GM19328 (cell line): ENCODE measurements around the gene GNAT1.
"Not testable (repeated sequence)": the region's sequence is repeated elsewhere in the genome, so short reads cannot be mapped to it uniquely, and the experiment has no call there.

ENCODE experiments used
- ATAC-seq: cut with Tn5 transposase; IDR thresholded peaks from one replicate; pipeline ENCODE4 v1.9.1; 2021; ENCODE audit warnings: mild to moderate bottlenecking, moderate library complexity; ENCODE audit not compliant: unreplicated experiment

The GNAT1 gene

GRCh38 chr3:50217681-50218080, 26.3 kb downstream of the GNAT1 start:
- no peak for ATAC-seq

GRCh38 chr3:50218448-50218847, 27.0 kb downstream of the GNAT1 start:
- ATAC-seq = no peak

- no peak for ATAC-seq
Observed at GRCh38 chr3:50219285-50219684, 27.9 kb downstream of the GNAT1 start.

GRCh38 chr3:50220109-50220508, 28.7 kb downstream of the GNAT1 start:
- no peak for ATAC-seq

- no peak for ATAC-seq
Observed at GRCh38 chr3:50221051-50221410, 29.6 kb downstream of the GNAT1 start.

- ATAC-seq = no peak
Observed at GRCh38 chr3:50221411-50222168, 30.2 kb downstream of the GNAT1 start.

- ATAC-seq = no peak
Observed at GRCh38 chr3:50222169-50222528, 30.7 kb downstream of the GNAT1 start.

GRCh38 chr3:50224639-50225038, 33.2 kb downstream of the GNAT1 start:
- no peak for ATAC-seq

GRCh38 chr3:50226888-50227389, 35.5 kb downstream of the GNAT1 start:
- peak; percentile 8 for ATAC-seq

- ATAC-seq = peak; percentile 80
Observed at GRCh38 chr3:50227390-50228183, 36.2 kb downstream of the GNAT1 start.

- ATAC-seq = not testable (repeated sequence)
Observed at GRCh38 chr3:50228184-50228763, 36.9 kb downstream of the GNAT1 start.

GRCh38 chr3:50229490-50229889, 38.1 kb downstream of the GNAT1 start:
- no peak for ATAC-seq

GRCh38 chr3:50230104-50230793, 38.8 kb downstream of the GNAT1 start:
- no peak for ATAC-seq

- no peak for ATAC-seq
Observed at GRCh38 chr3:50230794-50231125, 39.4 kb downstream of the GNAT1 start.

GRCh38 chr3:50231581-50231980, 40.2 kb downstream of the GNAT1 start:
- ATAC-seq = no peak

- no peak for ATAC-seq
Observed at GRCh38 chr3:50232303-50232702, 40.9 kb downstream of the GNAT1 start.

GRCh38 chr3:50233176-50233575, 41.8 kb downstream of the GNAT1 start:
- no peak for ATAC-seq

GRCh38 chr3:50235716-50236483, 44.5 kb downstream of the GNAT1 start, which contains the start of gene GNAI2:
Gene GNAI2 (plus strand): TSS chr3:50236204. CDS start chr3:50236336, 132 bp downstream.
- ATAC-seq = peak; percentile 91

- no peak for ATAC-seq
Observed at GRCh38 chr3:50236484-50237132, 45.2 kb downstream of the GNAT1 start.

- no peak for ATAC-seq
Observed at GRCh38 chr3:50237133-50237651, 45.8 kb downstream of the GNAT1 start.
